Measurements from ENCODE around the gene PDLIM7. TPM values are rescaled to one million over a fixed set of nuclear protein-coding genes. Genes with fewer than 3 reads are reported as not detected.

Gene PDLIM7
- total RNA-seq, 2 donors from 2014 or later: 15.5 to 39.1 TPM

DNA sequence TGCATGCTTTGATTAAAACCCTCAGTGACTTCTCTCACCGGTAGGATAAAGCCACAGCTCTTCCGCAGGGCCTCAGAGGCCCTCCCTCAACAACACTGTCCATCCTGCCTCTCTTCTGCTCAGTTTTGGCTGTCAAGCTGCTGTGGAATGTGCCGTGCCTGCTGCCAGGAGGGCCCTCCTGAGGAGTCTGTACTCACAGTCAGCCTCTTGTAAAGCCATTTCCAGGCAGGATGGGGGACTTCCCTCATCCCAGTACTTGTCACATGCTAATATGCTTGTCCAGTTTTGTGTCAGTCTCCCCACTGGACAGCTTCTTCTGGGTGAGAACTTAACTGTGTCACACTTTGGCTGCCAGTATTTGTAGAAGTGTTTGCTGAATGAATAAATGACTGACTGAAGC is 33.2 kb upstream of the PDLIM7 start:
- Mint-ChIP-seq H3K36me3 (peaks cover 4% of the 10 kb centered on the region), H3K4me3 (no peak overlapping the region), H3K27me3 (no peaks in the 10 kb centered on the region), H3K27ac (peak overlapping the region; percentile 12 to 34), H3K4me1 (ENCODE audit: low read depth in 2 of 2) (peaks cover 0 to 10% of the 10 kb centered on the region in 2 donors), H3K9me3 (no peaks in the 10 kb centered on the region)
- ATAC-seq (no peak), DNase-seq (ENCODE audit: low spot score) (no peak)

DNA sequence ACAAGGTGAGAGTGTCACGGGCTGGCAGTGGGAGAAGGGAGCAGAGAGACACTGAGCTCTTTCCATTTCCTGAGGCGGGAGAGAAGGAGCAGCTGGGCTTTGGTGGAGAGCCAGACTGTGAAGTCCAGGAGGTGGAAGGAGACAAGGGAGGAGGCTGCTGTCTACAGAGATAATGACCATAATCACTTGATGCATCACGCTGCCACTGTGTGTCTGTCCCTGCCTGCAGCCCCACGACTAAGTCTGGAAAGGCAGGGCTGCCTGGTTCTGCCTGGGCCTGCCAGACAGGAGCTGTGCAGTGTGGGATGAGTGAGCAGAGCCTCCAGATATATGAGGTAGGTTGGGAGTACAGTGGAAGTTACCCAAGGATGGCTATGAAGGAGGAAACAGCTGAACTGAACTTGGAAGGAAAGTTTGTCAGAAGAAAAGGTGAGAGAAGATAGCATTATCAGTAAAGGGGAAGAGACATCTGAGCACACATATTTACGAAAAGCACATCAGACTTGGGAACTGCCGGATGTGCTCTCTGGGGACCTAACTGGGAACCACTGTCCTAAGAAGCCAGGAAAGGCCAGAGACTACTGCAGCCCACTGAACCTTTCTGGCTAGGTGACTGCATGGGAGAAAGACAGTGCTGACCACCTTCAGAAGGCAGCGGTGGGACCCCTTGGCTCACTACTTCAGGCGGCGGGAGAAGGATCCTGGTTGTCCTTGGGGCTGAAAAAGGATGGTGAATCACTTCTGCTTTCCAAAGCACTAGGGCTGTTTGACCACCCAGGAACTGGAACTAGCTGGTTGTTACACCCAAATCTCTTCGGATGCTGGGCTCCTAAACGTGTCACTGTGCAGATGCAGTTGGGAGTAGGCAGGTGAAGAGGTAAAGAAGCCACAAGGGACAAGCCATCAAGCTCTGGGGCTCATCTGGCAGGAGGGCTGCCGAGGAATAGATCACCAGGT is 32.1 kb upstream of the PDLIM7 start:
- Mint-ChIP-seq H3K36me3 (peaks cover 4% of the 10 kb centered on the region), H3K27me3 (no peaks in the 10 kb centered on the region), H3K9me3 (no peaks in the 10 kb centered on the region), H3K27ac (peak overlapping the region in 1 of 2 donors; percentile 12), H3K4me1 (ENCODE audit: low read depth in 2 of 2) (peaks cover 0 to 10% of the 10 kb centered on the region in 2 donors), H3K4me3 (no peak overlapping the region)
- DNase-seq (ENCODE audit: low spot score) (no peak), ATAC-seq (no peak)

DNA sequence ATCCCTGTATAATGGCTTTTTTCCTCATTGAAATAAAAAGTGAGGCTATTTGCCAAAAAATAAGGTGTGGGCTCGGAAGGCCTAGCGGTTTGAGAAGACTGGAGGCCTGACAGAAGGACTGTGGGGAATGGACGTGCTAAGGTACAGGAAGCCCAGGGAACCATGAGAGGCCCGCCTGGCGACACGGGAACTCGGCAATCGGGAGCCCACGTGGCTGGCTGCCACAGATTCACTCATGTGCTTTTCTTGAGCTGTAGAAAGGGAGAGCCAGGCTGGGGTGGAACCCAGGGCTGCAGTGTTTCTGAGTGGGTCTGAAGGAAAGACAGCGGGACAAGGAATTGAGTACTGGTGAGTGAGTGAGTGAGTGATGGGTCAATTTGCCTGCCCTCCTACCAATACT is 31.2 kb upstream of the PDLIM7 start:
- DNase-seq (ENCODE audit: low spot score): no peak
- H3K4me1 Mint-ChIP-seq (ENCODE audit: low read depth in 2 of 2): peaks cover 0 to 7% of the 10 kb centered on the region in 2 donors
- no peak overlapping the region for H3K27ac Mint-ChIP-seq
- no peak for ATAC-seq
- H3K27me3 Mint-ChIP-seq: no peaks in the 10 kb centered on the region
- no peak overlapping the region for H3K4me3 Mint-ChIP-seq
- peaks cover 4% of the 10 kb centered on the region for H3K36me3 Mint-ChIP-seq
- H3K9me3 Mint-ChIP-seq: no peaks in the 10 kb centered on the region

DNA sequence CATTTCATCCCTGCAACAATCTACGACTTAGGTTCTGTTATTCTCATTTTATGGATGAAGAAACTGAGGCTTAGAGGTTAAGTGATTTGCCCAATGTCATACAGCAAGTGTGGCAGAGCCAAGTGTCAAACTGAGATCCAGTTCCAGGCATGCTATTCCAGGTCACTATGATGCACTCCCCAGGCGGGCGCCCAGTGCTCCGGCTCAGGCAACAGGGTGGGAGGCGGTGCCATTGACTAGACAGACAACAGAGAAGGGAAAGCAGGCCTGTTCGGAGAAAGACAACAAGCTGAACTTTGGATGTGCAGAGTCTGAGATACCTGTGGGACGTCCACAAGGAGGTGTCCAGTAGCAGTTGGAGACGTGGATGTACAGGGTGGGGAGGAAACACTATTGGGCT is 30.2 kb upstream of the PDLIM7 start:
- H3K4me1 Mint-ChIP-seq (ENCODE audit: low read depth in 2 of 2): peaks cover 0 to 6% of the 10 kb centered on the region in 2 donors
- no peaks in the 10 kb centered on the region for H3K9me3 Mint-ChIP-seq
- DNase-seq (ENCODE audit: low spot score): no peak
- no peak for ATAC-seq
- H3K4me3 Mint-ChIP-seq: no peak overlapping the region
- H3K36me3 Mint-ChIP-seq: peaks cover 4% of the 10 kb centered on the region
- no peak overlapping the region for H3K27ac Mint-ChIP-seq
- H3K27me3 Mint-ChIP-seq: no peaks in the 10 kb centered on the region

DNA sequence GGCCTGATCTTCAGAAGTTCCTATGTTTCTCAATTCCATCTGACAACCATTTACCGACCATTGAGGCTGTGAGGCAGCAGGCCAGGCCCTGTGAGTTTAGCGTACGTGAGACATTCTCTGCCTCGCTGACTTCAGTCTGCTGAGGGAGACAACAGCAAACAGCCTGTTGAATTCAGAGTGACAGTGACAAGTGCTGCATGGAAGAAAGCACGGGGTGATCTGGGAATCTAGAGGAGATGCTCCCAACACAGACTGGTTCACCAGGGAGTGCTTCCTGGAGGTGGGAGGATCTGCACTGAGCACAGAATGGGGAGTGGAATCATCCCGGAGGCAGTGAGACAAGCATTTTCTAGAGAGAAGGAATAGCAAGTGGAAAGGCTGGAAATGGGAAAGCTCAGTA is 29.4 kb upstream of the PDLIM7 start:
- Mint-ChIP-seq H3K27ac (no peak overlapping the region), H3K4me3 (no peak overlapping the region)
- no peak for ATAC-seq

DNA sequence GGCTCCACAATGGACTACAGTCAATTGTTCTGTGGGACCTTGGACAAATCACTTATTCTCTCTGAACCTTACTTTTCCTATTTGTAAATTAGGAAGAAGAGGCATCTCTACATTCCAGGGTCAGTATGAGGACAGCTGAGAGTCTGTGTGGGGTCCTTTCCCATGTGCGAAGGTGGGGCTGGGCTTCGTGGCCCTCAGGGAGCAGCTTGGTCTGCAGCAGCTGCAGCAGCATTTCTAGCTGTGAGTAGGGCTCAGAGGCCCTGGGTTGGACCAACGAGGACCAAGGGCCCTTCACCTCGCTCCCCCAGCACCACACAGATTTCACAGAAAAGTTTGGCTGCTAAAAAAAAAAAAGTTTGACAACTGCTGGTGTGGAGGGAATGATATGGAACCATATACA is 28.8 kb upstream of the PDLIM7 start:
- Mint-ChIP-seq H3K9me3 (no peaks in the 10 kb centered on the region), H3K4me1 (ENCODE audit: low read depth in 2 of 2) (peaks cover 6 to 12% of the 10 kb centered on the region in 2 donors), H3K4me3 (no peak overlapping the region), H3K27me3 (no peaks in the 10 kb centered on the region), H3K27ac (no peak overlapping the region), H3K36me3 (no peaks in the 10 kb centered on the region)
- ATAC-seq: no peak
- DNase-seq (ENCODE audit: low spot score): no peak

More for the DNA sequence above, 29.4 kb upstream of the PDLIM7 start:
- no peak for DNase-seq (ENCODE audit: low spot score)
- H3K36me3 Mint-ChIP-seq: peaks cover 1% of the 10 kb centered on the region
- H3K27me3 Mint-ChIP-seq: no peaks in the 10 kb centered on the region
- no peaks in the 10 kb centered on the region for H3K9me3 Mint-ChIP-seq
- peaks cover under 1 to 6% of the 10 kb centered on the region in 2 donors for H3K4me1 Mint-ChIP-seq (ENCODE audit: low read depth in 2 of 2)

DNA sequence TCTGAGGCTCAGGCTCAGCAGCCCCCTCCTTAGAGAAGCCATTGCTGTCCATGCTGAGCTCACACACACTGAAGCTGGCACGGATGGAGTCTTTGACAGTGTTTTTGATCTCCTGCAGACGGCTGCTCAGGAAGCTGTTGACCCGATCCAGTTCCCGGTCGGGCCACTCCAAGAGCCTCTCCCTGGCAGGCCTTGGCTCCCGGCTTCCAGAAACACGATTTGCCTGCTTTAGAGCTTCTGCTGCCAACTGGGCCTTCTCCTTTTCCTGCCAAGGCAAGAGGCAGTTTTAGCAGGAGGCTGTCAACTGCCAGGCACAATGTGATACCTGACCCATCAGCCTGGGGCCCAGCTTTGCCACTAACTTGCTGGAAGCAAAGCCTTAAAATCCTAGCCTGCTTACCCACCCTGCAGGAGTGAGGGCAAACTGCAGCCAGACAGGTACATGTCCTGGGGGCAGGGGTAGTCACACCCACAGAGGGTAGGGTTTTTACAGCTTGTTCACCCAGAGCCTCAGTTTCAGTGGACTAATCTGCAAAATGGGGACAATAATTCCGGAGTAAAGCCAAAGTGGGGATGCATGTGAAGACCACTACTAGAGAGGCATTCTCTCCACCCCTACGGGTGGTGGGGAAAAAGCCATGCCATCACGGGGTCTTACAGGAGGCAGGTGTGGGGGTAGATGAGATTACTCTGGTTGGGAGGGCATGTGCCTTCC is 27.7 kb upstream of the PDLIM7 start:
- no peaks in the 10 kb centered on the region for H3K36me3 Mint-ChIP-seq
- H3K27me3 Mint-ChIP-seq: no peaks in the 10 kb centered on the region
- H3K4me3 Mint-ChIP-seq: no peak overlapping the region
- no peak for DNase-seq (ENCODE audit: low spot score)
- H3K9me3 Mint-ChIP-seq: no peaks in the 10 kb centered on the region
- ATAC-seq: no peak
- H3K27ac Mint-ChIP-seq: no peak overlapping the region
- H3K4me1 Mint-ChIP-seq (ENCODE audit: low read depth in 2 of 2): peaks cover 12 to 14% of the 10 kb centered on the region in 2 donors

DNA sequence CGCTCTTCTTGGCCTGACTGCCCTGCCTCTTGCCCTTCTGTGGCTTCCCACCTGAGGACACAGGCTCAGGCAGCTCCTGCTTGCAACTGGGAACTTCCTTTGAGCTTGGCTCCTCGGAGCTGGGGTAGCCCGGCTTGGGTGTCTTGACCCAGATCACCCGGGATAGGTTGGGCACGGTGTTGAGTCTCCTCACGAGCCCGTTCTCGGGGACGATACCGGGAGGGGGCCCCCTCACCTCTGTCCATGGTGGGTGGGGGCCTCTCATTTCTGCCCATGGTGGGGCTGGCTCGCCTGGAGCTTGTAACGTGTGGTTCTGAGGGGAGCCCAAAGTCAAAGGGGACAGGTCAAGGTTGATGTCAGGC is 27.1 kb upstream of the PDLIM7 start:
- Mint-ChIP-seq H3K27me3 (no peaks in the 10 kb centered on the region), H3K4me3 (no peak overlapping the region), H3K36me3 (no peaks in the 10 kb centered on the region), H3K4me1 (ENCODE audit: low read depth in 2 of 2) (peaks cover 18 to 19% of the 10 kb centered on the region in 2 donors), H3K9me3 (no peaks in the 10 kb centered on the region), H3K27ac (no peak overlapping the region)
- no peak for ATAC-seq
- DNase-seq (ENCODE audit: low spot score): no peak

DNA sequence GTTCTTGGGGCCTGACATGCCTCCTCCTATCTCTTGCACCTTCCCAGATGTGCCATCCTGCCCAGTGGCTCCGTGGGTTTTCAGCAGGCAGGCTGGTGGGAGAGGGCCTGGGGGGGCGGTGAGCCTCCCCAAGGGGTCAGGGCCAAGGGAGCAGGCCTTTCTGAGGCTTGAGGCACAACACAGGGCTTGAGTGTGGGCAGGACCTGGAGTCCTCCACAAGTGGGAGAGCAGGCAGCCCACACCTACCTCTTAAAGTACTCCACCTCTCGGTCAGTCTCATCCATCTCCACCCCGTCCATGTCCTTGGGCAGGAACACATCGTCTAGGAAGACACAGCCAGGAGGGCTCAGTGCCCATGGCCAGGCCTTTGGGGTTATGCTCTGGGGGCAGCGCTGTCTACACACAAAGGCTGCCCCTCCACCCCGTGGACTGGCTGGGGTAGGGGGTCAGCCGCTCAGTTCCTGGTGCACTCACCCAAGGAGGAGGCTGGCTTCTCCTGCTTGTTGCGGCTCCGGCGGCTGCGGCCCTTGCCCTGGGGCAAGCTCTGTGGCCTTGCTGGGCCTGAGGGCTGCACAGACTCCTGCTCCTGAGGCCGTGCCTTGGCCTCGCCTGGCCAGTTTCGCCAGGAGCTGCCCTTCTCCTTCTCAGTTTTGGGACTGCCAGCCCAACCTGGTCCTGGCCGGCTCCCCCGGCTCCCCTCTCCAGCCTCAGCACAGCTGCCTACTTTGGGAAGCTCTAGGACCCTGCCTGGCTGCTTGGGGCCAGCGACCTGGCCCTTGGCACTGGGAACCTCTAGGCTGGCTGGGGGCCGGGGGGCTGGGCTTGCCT is 26.5 kb upstream of the PDLIM7 start:
- ATAC-seq (no peak), DNase-seq (ENCODE audit: low spot score) (no peak)
- Mint-ChIP-seq H3K4me1 (ENCODE audit: low read depth in 2 of 2) (peaks cover 20 to 24% of the 10 kb centered on the region in 2 donors), H3K27me3 (no peaks in the 10 kb centered on the region), H3K4me3 (no peak overlapping the region), H3K27ac (no peak overlapping the region), H3K9me3 (no peaks in the 10 kb centered on the region), H3K36me3 (no peaks in the 10 kb centered on the region)

DNA sequence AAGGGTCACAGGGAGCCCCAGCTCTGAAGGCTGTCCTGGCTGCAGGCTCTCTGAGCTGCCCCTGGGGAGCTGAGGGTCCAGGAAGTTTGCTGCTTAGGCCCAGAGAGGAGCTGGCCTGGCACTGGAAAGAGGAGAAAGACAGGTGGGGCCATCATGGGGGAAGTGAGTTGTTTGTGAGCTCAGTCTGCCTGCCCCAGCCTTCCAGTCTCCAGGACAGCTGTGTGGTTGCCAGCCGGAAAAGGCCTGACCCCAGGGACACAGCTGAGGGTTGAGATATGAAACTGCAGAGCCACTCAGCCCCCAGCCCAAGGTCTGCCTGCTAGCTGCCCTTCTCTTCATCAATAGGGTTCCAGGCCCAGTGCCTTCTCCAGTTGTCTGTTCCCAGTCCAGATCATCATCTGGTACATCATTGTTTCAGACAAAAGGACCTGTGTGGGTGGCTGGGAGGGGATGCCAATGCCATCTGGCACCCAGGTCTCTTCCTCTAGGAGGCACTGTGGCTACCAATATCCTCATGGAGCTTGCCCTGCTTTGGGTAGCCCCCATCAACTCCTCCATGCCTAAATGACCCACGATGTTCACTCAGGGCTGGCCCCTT is 23.6 kb upstream of the PDLIM7 start:
- Mint-ChIP-seq H3K27ac (peak overlapping the region; percentile 47 to 83), H3K36me3 (peaks cover 6% of the 10 kb centered on the region), H3K4me3 (no peak overlapping the region)

DNA sequence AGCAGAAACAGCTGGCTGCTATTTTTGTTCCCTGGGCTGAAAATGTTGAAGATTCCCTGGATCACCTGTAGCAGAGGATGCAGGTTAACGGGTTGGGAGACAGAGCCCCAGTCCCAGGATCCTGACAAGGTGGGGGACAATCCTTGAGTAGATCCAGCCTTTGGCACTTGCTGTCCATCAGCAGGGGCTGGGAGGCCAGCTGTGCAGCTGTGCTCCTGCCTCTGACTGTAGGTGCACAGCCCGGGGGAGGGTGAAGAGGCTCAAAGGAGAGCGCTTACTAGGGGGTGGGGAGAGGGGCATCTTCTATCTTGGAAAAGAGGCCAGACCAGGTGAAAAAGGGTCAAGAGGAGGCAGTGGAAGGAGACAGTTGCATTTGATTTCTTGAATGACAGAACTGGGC is 22.9 kb upstream of the PDLIM7 start:
- DNase-seq (ENCODE audit: low spot score) (peak; percentile 38), ATAC-seq (no peak)
- H3K36me3 Mint-ChIP-seq: peaks cover 6% of the 10 kb centered on the region
- H3K4me3 Mint-ChIP-seq: no peak overlapping the region
- H3K27ac Mint-ChIP-seq: peak overlapping the region; percentile 47 to 83
- H3K4me1 Mint-ChIP-seq (ENCODE audit: low read depth in 2 of 2): peaks cover 40 to 46% of the 10 kb centered on the region in 2 donors
- no peaks in the 10 kb centered on the region for H3K27me3 Mint-ChIP-seq
- no peaks in the 10 kb centered on the region for H3K9me3 Mint-ChIP-seq

More for the DNA sequence above, 23.6 kb upstream of the PDLIM7 start:
- ATAC-seq: no peak
- Mint-ChIP-seq H3K9me3 (no peaks in the 10 kb centered on the region), H3K27me3 (no peaks in the 10 kb centered on the region), H3K4me1 (ENCODE audit: low read depth in 2 of 2) (peaks cover 32 to 39% of the 10 kb centered on the region in 2 donors)
- peak; percentile 48 for DNase-seq (ENCODE audit: low spot score)

DNA sequence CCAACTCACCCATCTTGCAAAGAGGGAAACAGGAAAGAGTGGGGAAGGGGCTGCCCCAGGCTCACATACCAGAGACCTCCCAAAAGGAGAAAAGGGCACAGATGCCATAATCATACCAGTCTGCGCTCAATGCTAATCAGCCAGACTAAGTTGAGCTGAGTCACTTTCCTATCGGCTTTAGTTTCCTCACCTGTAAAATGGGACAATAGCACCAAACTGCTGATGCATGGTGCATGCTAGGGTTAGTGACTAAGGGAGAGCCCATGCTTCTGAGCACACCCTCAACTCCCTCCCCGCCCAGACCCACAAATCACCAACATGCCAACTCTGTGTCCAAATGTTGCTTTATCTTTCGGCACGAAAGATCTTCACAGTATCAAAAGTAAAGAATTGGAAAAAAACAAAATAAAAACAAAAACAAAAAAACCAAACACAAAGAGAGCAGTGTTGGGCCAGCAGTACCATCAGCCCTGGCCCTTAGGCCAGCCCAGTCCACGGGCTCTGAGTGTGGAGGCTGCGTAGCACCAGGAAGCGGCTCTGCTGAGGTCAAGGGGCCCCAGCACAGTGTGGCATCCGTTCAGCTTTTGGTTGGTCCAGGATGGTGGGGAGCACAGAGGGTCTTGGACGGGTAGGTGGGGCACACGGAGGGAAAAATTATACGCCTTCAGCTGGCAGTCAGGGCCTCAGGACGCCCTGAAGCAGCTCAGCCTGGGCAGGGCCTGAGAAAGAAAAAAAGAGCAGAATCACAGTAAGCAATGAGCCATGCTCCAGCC is 22.2 kb upstream of the PDLIM7 start:
- peaks cover 43 to 50% of the 10 kb centered on the region in 2 donors for H3K4me1 Mint-ChIP-seq (ENCODE audit: low read depth in 2 of 2)
- peaks cover 6% of the 10 kb centered on the region for H3K36me3 Mint-ChIP-seq
- no peaks in the 10 kb centered on the region for H3K27me3 Mint-ChIP-seq
- H3K27ac Mint-ChIP-seq: peak overlapping the region; percentile 47 to 70
- H3K9me3 Mint-ChIP-seq: no peaks in the 10 kb centered on the region
- ATAC-seq: no peak
- no peak overlapping the region for H3K4me3 Mint-ChIP-seq
- DNase-seq (ENCODE audit: low spot score): no peak

All from natural killer cell treated with Interleukin-12 subunit alpha and Interleukin-12 subunit beta and Interleukin-15 and Interleukin-18, amount 100 ng/mL, for 72 hours (primary cell).